T-cell (primary cell): Measurements from ENCODE around the gene ADGRL3. TPM values are rescaled to one million over a fixed set of nuclear protein-coding genes. Genes with fewer than 3 reads are reported as not detected.

ENCODE experiments used
- ATAC-seq, 4 experiments: fragments of 200-7000 bp in 3 of 4; fragments of 150-1000 bp in 1 of 4; cut with Tn5 transposase; replicated peaks in 1 of 4; 1 replicate in 3 of 4; 2 replicates in 1 of 4; pipeline ENCODE4 v1.10.0; 2021; ENCODE audit warnings: moderate library complexity in 3 of 4, mild to moderate bottlenecking in 2 of 4, moderate number of reproducible peaks in 1 of 4
- CTCF ChIA-PET, 2 donors: fragments of 300-600 bp; sonication (Branson Sonifier 250); formaldehyde crosslinking; loops; one replicate each; lab custom pipeline; 2022; ENCODE audit warnings: antibody characterized with exemption in 2 of 2; lab: Charles Lee
- POLR2A ChIA-PET, 2 donors: fragments of 300-600 bp; sonication (Branson Sonifier 250); formaldehyde crosslinking; loops; one replicate each; lab custom pipeline; 2022; ENCODE audit warnings: antibody characterized with exemption in 2 of 2; lab: Charles Lee
- DNase-seq, 35 experiments: peaks; one replicate each; pipeline versions ENCODE4 v3.0.0 to v3.0.0-alpha.2; 2013 to 2023
- H3K27ac ChIP-seq: one replicate; pipeline ENCODE4 v1.5.1; 2013; ENCODE audit warnings: low read length
- H3K27me3 ChIP-seq, 2 experiments: replicated peaks in 1 of 2; 1 replicate in 1 of 2; 2 replicates in 1 of 2; pipeline versions ENCODE4 v1.6.1 to v1.7.0; 2013; ENCODE audit warnings: low read length in 1 of 2, mixed read lengths in 1 of 2; ENCODE audit not compliant: control insufficient read depth in 2 of 2, insufficient read depth in 2 of 2; ENCODE audit errors: extremely low read depth in 1 of 2
- H3K36me3 ChIP-seq, 2 donors: 1 replicate in 1 of 2; 2 replicates in 1 of 2; pipeline versions ENCODE4 v1.6.1 to v1.7.0; 2013; ENCODE audit warnings: low read length in 1 of 2; ENCODE audit not compliant: control insufficient read depth in 2 of 2, insufficient read depth in 1 of 2; ENCODE audit errors: extremely low read depth in 1 of 2
- H3K4me1 ChIP-seq, 2 experiments: 1 replicate in 1 of 2; 2 replicates in 1 of 2; pipeline versions ENCODE4 v1.6.1 to v1.7.0; 2013; ENCODE audit warnings: low read length in 2 of 2, mixed read lengths in 1 of 2; ENCODE audit not compliant: insufficient read depth in 2 of 2, control insufficient read depth in 1 of 2; ENCODE audit errors: extremely low read depth in 1 of 2
- H3K4me3 ChIP-seq, 2 donors: 1 replicate in 1 of 2; 2 replicates in 1 of 2; pipeline versions ENCODE4 v1.5.1 to v1.7.0; 2013; ENCODE audit warnings: mild to moderate bottlenecking in 2 of 2, low read length in 1 of 2, moderate library complexity in 1 of 2; ENCODE audit not compliant: control insufficient read depth in 1 of 2; ENCODE audit errors: extremely low read depth in 1 of 2
- H3K9me3 ChIP-seq: 2 replicates; pipeline ENCODE4 v1.7.0; 2013
- H3K27ac Mint-ChIP-seq, 2 donors: one replicate each; pipeline ENCODE4 v1.8.0; 2020 to 2021; ENCODE audit warnings: mild to moderate bottlenecking in 2 of 2, mixed read lengths in 2 of 2
- H3K27me3 Mint-ChIP-seq, 2 donors: one replicate each; pipeline ENCODE4 v1.8.0; 2021 to 2022; ENCODE audit warnings: mixed read lengths in 2 of 2
- H3K36me3 Mint-ChIP-seq: one replicate; pipeline ENCODE4 v1.8.0; 2021; ENCODE audit warnings: mixed read lengths
- H3K4me1 Mint-ChIP-seq, 3 donors: one replicate each; pipeline ENCODE4 v1.8.0; 2020 to 2022; ENCODE audit warnings: mixed read lengths in 3 of 3, mild to moderate bottlenecking in 1 of 3
- H3K4me3 Mint-ChIP-seq, 3 donors: one replicate each; pipeline ENCODE4 v1.8.0; 2020 to 2022; ENCODE audit warnings: mild to moderate bottlenecking in 3 of 3, mixed read lengths in 3 of 3, moderate library complexity in 3 of 3
- H3K9me3 Mint-ChIP-seq, 3 donors: one replicate each; pipeline ENCODE4 v1.8.0; 2020 to 2022; ENCODE audit warnings: mixed read lengths in 3 of 3
- WGBS: methylation state at CpG from one replicate; pipeline ENCODE4 v1.1.5; 2013; ENCODE audit warnings: missing lambda C conversion rate; ENCODE audit not compliant: insufficient coverage; 5-methylcytosine and 5-hydroxymethylcytosine counted together
- total RNA-seq, 35 experiments: library from RNA in 6 of 35; stranded (reverse) in 6 of 35; fragments of 120-200 nt in 1 of 35; gene quantifications; one replicate each; pipeline versions ENCODE4 v1.2.1 to v1.2.4 and lab custom pipeline; 2013 to 2026

The ADGRL3 gene
- total RNA-seq, 5 donors from 2014 or later (not counting 1 experiment from before 2014, with no cell fraction given), result 0.09 TPM; not detected in 4

- Mint-ChIP-seq H3K27ac (no peak overlapping the region), H3K36me3 (no peaks in the 10 kb centered on the region), H3K4me3 (no peak overlapping the region), H3K9me3 (peaks cover 15 to 24% (median 17%) of the 10 kb centered on the region in 3 donors), H3K4me1 (no peaks in the 10 kb centered on the region), H3K27me3 (no peaks in the 10 kb centered on the region)
- Histone ChIP-seq H3K27me3 (no peaks in the 10 kb centered on the region), H3K4me1 (no peaks in the 10 kb centered on the region), H3K27ac (no peak overlapping the region), H3K4me3 (no peak overlapping the region), H3K9me3 (no peaks in the 10 kb centered on the region), H3K36me3 (no peaks in the 10 kb centered on the region)
- CTCF ChIA-PET, result no interaction called here
- POLR2A ChIA-PET, result no interaction called here
- 34% methylated on average over 3 of the region's 6 CpGs for WGBS
- no peak for DNase-seq
- no peak for ATAC-seq
These were observed 595.9 kb downstream of the ADGRL3 start for GRCh38 chr4:61795998-61796397.

GRCh38 chr4:61799794-61800193, 599.7 kb downstream of the ADGRL3 start:
- no peaks in the 10 kb centered on the region for H3K4me1 ChIP-seq
- CTCF ChIA-PET, result no interaction called here
- no peak overlapping the region for H3K4me3 Mint-ChIP-seq
- H3K27me3 Mint-ChIP-seq, result no peaks in the 10 kb centered on the region
- no peaks in the 10 kb centered on the region for H3K36me3 ChIP-seq
- no CpG with 5 or more reads among the region's 2 CpGs for WGBS
- H3K4me3 ChIP-seq, result no peak overlapping the region
- DNase-seq, result no peak
- H3K27ac ChIP-seq, result no peak overlapping the region
- no peaks in the 10 kb centered on the region for H3K27me3 ChIP-seq
- POLR2A ChIA-PET, result no interaction called here
- no peak for ATAC-seq
- no peaks in the 10 kb centered on the region for H3K9me3 ChIP-seq
- peaks cover 9 to 16% (median 15%) of the 10 kb centered on the region in 3 donors for H3K9me3 Mint-ChIP-seq
- H3K4me1 Mint-ChIP-seq, result no peaks in the 10 kb centered on the region
- no peak overlapping the region for H3K27ac Mint-ChIP-seq
- no peaks in the 10 kb centered on the region for H3K36me3 Mint-ChIP-seq

- 100% methylated on average over 2 of the region's 2 CpGs for WGBS
- Mint-ChIP-seq H3K27me3 (no peaks in the 10 kb centered on the region), H3K4me1 (no peaks in the 10 kb centered on the region), H3K27ac (no peak overlapping the region), H3K36me3 (no peaks in the 10 kb centered on the region), H3K4me3 (no peak overlapping the region), H3K9me3 (peaks cover 6 to 13% (median 9%) of the 10 kb centered on the region in 3 donors)
- Histone ChIP-seq H3K27ac (no peak overlapping the region), H3K4me1 (no peaks in the 10 kb centered on the region), H3K36me3 (no peaks in the 10 kb centered on the region), H3K4me3 (no peak overlapping the region), H3K9me3 (no peaks in the 10 kb centered on the region), H3K27me3 (no peaks in the 10 kb centered on the region)
- no peak for DNase-seq
- CTCF ChIA-PET, result no interaction called here
- ATAC-seq, result no peak
- POLR2A ChIA-PET, result no interaction called here
These were observed 605.1 kb downstream of the ADGRL3 start for GRCh38 chr4:61805227-61805626.

- no peaks in the 10 kb centered on the region for H3K4me1 Mint-ChIP-seq
- H3K9me3 Mint-ChIP-seq, result peaks cover 9 to 13% (median 11%) of the 10 kb centered on the region in 3 donors
- no peaks in the 10 kb centered on the region for H3K36me3 Mint-ChIP-seq
- H3K27me3 ChIP-seq, result no peaks in the 10 kb centered on the region
- no peak overlapping the region for H3K27ac ChIP-seq
- CTCF ChIA-PET, result no interaction called here
- POLR2A ChIA-PET, result no interaction called here
- no peak for ATAC-seq
- no peaks in the 10 kb centered on the region for H3K27me3 Mint-ChIP-seq
- no CpG with 5 or more reads among the region's 2 CpGs for WGBS
- no peak overlapping the region for H3K27ac Mint-ChIP-seq
- H3K4me1 ChIP-seq, result no peaks in the 10 kb centered on the region
- DNase-seq, result no peak
- H3K4me3 ChIP-seq, result no peak overlapping the region
- H3K36me3 ChIP-seq, result no peaks in the 10 kb centered on the region
- no peak overlapping the region for H3K4me3 Mint-ChIP-seq
- no peaks in the 10 kb centered on the region for H3K9me3 ChIP-seq
These were observed 605.9 kb downstream of the ADGRL3 start for GRCh38 chr4:61805979-61806378.

- CTCF ChIA-PET, result no interaction called here
- ATAC-seq (no peak), DNase-seq (no peak)
- Histone ChIP-seq H3K4me3 (no peak overlapping the region), H3K27ac (no peak overlapping the region), H3K4me1 (no peaks in the 10 kb centered on the region), H3K27me3 (no peaks in the 10 kb centered on the region), H3K9me3 (no peaks in the 10 kb centered on the region), H3K36me3 (no peaks in the 10 kb centered on the region)
- Mint-ChIP-seq H3K9me3 (peaks cover 10 to 26% (median 12%) of the 10 kb centered on the region in 3 donors), H3K4me3 (no peak overlapping the region), H3K36me3 (no peaks in the 10 kb centered on the region), H3K4me1 (no peaks in the 10 kb centered on the region), H3K27me3 (no peaks in the 10 kb centered on the region), H3K27ac (no peak overlapping the region)
- POLR2A ChIA-PET, result interaction anchor here in 1 of 2 donors (0.6 kb wide), 1 partner anchor 1088 kb away, joined by 3 read pairs; no protein-coding TSS in a partner anchor
- no CpG with 5 or more reads among the region's 2 CpGs for WGBS
These were observed 612.0 kb downstream of the ADGRL3 start for GRCh38 chr4:61812171-61812570.

- Histone ChIP-seq H3K27me3 (no peaks in the 10 kb centered on the region), H3K9me3 (no peaks in the 10 kb centered on the region), H3K27ac (no peak overlapping the region), H3K36me3 (no peaks in the 10 kb centered on the region), H3K4me3 (no peak overlapping the region), H3K4me1 (no peaks in the 10 kb centered on the region)
- H3K27ac Mint-ChIP-seq, result no peak overlapping the region
- 100% methylated on average over 4 of the region's 4 CpGs for WGBS
- no peaks in the 10 kb centered on the region for H3K36me3 Mint-ChIP-seq
- DNase-seq (no peak), ATAC-seq (no peak)
- H3K27me3 Mint-ChIP-seq, result no peaks in the 10 kb centered on the region
- no peaks in the 10 kb centered on the region for H3K4me1 Mint-ChIP-seq
- ChIA-PET POLR2A (no interaction called here), CTCF (no interaction called here)
- H3K9me3 Mint-ChIP-seq, result peaks cover 5 to 18% (median 15%) of the 10 kb centered on the region in 3 donors
- no peak overlapping the region for H3K4me3 Mint-ChIP-seq
These were observed 616.9 kb downstream of the ADGRL3 start for GRCh38 chr4:61817071-61817470.

GRCh38 chr4:61820136-61820535, 620.0 kb downstream of the ADGRL3 start:
- H3K27me3 ChIP-seq, result no peaks in the 10 kb centered on the region
- Mint-ChIP-seq H3K27me3 (no peaks in the 10 kb centered on the region), H3K9me3 (peaks cover 5 to 12% (median 12%) of the 10 kb centered on the region in 3 donors), H3K4me1 (no peaks in the 10 kb centered on the region), H3K27ac (no peak overlapping the region), H3K4me3 (no peak overlapping the region), H3K36me3 (no peaks in the 10 kb centered on the region)
- CTCF ChIA-PET, result no interaction called here
- no peak overlapping the region for H3K4me3 ChIP-seq
- H3K9me3 ChIP-seq, result no peaks in the 10 kb centered on the region
- ATAC-seq, result no peak
- no peaks in the 10 kb centered on the region for H3K36me3 ChIP-seq
- H3K4me1 ChIP-seq, result no peaks in the 10 kb centered on the region
- H3K27ac ChIP-seq, result no peak overlapping the region
- no peak for DNase-seq
- no CpG with 5 or more reads among the region's 3 CpGs for WGBS
- POLR2A ChIA-PET, result no interaction called here
